HPDE6-E6E7 (cell line): ENCODE measurements around the gene ABLIM3.
A peak's percentile ranks its signal among the peaks of the same experiment; 100 is the strongest.

Source experiments
- DNase-seq: peaks from one replicate; pipeline ENCODE4 v3.0.0; 2011; ENCODE audit warnings: missing footprints; ENCODE audit errors: extremely low spot score

The ABLIM3 gene

DNA sequence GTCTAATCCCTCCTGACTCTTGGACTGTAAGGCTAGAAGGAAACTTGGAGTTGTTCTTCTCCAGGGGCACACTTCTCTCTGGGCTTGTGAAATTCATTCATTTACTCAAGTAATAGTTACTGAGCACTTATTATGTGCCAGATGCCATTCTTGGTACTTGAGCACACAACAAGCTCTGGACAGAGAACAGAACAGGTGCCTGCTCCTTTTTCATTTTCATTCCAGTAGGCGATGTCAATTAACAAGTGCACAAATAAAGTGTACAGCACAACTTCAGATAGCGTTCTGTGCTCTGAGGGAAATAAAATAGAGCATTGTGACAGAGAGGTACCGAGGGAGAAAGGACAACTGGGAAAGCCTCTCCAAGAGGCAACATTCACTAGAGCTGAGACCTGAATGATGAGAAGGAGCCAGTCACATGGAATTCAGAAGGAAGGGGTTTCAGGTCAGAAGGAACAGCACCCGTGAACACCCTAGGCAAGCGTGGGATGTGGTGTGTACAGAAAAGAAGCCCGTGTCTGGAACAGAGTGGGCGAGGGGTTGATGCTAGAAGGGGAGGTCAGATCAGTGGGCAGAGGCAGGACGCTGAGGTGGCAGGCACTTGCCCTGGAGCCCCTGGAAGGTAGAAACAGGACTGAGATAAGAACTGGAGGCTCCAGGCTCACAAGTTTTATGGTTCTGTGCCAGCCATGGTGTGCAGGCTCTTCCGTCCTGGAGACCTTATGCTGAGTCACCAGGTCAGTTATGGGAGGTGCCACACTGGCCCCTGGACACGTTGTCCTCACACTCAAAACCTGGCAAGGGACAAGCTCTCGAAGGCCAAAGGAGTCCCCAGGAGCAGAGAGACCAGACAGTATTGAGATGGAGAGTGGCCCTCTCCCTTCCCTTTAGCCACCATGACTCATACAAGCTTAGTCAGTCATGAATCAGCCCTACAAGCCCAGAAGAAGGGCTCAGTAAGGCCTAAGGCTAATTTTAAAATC, 7.2 kb upstream of the ABLIM3 start:
- DNase-seq = peak; percentile 85

DNA sequence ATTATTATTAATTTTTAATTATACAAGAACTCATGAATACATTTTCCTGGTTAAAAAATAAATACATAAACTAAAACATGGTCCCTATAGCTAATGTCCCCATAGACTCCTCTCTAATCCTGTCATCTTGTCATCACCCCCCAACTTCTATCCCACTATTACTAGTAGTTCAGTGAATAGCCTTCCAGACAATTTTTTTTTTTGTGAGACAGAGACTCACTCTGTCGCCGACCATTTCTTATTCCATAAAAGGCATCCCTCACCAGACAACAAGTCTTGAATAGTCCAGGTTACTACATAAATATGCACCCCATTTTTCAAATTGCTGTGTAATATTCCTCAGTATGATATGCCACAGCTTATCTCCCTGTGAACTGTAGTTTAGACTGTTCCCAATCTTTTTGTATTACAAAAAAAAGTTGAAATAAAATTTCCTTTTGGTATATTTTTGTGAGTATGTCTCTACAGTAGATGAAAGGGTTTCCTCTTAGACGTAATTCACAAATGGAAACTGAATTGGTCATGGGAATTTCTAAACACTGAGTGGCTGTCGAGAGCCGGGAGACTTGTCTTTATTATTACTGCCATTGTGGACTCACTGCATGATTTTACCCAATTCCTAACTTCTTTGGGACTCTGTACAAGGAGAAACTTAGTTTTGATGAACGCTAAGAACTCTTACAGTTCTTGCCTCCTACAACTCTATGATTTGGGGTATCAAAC, 6.4 kb upstream of the ABLIM3 start:
- no peak for DNase-seq

DNA sequence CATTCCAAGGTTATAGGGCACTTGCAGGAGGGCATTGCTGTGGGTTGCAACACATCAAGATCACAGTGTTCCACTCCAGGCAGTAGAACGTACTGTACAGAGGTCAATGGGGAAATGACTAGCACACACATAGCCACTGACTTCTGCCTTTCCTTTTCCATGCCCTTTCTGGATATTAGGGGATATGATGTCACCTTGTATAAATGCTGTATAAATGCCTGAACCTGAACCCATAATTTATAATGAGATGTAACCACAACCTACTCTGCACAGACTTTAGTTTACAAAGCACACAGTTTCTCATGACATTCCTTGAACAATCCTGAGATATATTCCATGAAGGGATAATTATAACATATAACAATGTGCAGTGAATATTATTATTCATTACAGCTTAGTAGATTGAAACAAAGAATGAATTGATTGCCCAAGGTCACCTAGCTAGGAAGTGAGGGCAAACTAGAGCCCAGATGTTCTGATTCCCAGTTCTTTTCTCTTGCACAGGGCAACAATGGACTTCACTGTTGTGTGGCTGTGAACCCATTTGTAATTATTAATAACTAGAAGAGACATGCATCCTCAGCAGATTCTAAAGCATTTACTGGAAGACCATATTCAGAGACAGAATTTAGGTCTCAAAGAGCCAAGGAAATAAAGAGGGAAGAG, 5.6 kb upstream of the ABLIM3 start:
- DNase-seq = no peak

GRCh38 chr5:149138182-149138923, 2.9 kb upstream of the ABLIM3 start:
- no peak for DNase-seq

- DNase-seq = no peak
Measured at GRCh38 chr5:149140197-149141002, 893 bp upstream of the ABLIM3 start.

DNA sequence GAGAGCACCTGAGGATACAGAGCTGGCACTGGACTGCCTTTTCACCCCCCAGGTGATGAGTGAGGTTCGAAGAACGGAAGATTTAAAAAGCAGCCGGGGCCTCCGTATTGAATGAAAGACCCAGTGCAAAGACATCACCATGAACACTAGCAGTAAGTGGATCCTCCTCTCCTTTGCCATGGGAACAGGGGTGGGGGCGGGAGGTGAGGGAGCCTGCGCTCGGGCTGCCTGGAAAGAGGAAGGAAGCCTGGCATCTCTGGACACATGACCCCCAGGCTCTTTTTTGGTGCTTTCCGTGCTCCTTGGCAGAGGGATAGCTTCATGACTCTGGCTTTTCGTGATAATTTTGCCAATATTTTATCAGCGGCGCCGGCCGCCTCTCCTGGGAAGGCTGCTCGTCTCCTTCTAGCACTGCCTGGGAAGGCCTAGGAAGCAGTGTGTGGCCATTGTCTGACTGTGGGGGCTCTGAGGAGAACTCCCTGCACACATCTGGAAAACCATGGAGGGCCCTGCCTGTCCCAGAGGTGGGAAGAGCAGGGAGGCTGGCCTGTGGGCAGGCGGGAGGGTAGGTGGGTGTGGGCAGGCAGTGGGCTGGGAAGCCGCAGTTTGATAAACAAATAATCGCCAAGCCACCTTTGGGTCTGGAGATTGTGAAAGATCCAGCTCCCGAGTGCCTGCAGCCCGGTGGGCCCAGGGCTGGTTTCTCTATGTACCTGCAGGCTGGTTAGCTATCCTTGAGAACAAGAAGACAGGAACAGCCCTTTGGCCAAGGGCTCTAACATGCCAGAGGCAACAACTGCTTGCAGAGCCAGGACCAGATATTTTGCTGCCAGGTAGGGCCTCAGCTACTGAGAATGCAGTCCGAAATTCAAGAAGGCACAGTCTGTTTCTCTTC, 911 bp downstream of the ABLIM3 start:
- DNase-seq = no peak

GRCh38 chr5:149143470-149143869, 2.2 kb downstream of the ABLIM3 start:
- no peak for DNase-seq

- no peak for DNase-seq
Measured at GRCh38 chr5:149144637-149145036, 3.3 kb downstream of the ABLIM3 start.

DNA sequence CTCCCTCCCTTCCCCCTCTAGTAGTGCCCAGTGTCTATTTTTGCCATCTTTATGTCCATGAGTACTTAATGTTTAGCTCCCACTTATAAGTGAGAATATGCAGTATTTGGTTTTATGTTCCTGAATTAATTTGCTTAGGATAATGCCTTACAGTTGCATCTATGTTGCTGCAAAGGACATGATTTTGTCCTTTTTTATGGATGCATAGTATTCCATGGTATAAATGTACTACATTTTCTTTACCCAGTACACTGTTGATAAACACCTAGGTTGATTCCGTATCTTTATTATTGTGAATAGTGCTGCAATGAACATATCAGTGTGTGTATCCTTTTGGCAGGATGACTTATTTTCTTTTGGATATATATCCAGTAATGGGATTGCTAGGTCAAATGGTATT, 3.8 kb downstream of the ABLIM3 start:
- no peak for DNase-seq

- no peak for DNase-seq
Measured at GRCh38 chr5:149147676-149148075, 6.4 kb downstream of the ABLIM3 start.

GRCh38 chr5:149149942-149150341, 8.6 kb downstream of the ABLIM3 start:
- no peak for DNase-seq

DNA sequence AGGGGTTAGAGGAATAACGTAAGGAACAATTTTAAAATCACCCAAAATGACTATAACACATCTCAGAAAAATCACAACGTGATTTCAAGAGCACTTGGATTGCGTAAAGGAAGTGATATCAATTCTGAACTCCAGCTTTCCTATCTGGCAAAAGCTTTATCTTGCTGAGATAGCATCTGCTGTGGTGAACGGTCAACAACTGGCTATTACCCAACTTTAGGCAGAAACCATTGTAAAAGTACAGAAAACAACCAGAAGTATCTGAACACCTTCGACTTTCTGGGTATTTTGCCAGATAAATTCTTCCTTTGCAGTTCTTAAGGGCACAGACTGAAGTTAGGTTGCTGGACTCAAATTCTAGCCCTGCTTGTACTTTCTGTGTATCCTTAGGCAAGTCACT, 9.2 kb downstream of the ABLIM3 start:
- DNase-seq = no peak

DNA sequence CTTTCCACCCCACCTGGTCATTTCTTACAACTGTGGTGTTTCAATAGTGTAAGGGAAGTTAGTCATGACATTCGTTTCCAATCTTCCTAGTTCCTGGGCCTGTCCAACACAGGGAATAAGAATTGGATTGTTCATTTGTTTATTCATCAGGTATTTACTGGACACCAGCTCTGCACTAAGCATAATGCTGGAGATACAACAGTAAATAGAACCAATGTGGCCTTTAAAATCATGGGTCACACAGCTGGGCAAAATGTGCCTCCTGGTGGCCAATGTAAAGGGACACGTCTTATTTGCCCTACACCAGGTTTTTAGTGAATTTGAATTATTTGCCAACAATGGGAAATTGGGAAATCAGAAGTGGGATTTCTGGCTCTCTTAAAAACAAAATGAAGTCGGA, 10.4 kb downstream of the ABLIM3 start:
- no peak for DNase-seq

DNA sequence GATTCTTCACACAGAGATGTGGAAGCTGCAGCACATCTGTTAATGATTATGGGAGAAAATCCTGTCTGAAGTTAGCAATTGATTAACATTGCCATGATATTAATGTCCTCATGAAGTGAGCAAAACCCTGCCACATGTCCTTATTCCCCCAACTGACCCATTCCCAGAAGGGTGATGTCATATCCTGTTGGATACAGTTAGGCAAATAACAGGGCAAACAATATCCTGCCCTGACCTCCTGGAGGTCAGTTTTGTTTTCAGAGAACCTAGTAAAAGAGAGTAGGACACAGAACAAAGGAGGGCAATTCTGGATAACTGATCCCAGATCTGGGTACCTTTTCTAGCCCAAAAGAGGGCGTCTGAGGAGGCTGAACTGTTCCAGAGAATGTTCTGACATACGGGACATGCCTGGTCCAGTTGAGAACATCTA, 11.0 kb downstream of the ABLIM3 start:
- DNase-seq = no peak

- no peak for DNase-seq
Measured at GRCh38 chr5:149153193-149153750, 12.0 kb downstream of the ABLIM3 start.

GRCh38 chr5:149153751-149154610, 12.7 kb downstream of the ABLIM3 start:
- DNase-seq = no peak

DNA sequence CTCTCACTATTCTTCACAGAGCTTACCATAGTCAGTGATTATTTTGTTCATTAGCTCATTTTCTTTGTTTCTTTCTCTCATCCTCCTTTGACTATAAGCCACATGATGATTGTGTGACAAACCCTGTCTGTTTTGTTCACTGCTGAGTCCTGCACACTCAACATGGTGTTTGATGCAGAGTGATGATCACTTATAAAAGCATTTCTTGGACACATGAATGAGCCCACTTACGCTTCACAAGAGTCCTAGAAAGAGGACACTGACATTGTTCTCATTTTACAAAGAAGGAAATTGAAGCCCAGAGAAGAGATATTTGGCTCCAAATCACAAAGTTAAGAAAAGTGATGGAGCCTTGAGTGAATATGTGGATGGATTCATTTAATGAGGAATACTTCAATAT, 13.4 kb downstream of the ABLIM3 start:
- no peak for DNase-seq

- no peak for DNase-seq
Measured at GRCh38 chr5:149156435-149157083, 15.3 kb downstream of the ABLIM3 start.
